ENCODE data around the gene KCNQ1. TPM values are rescaled to one million over a fixed set of nuclear protein-coding genes. Genes with fewer than 3 reads are reported as not detected.

The KCNQ1 gene
- total and polyA plus RNA-seq, 9 of the 15 experiments (the other 6 are each of a cell fraction or from before 2014, with no cell fraction given), result 0.44 TPM; not detected in 8

DNA sequence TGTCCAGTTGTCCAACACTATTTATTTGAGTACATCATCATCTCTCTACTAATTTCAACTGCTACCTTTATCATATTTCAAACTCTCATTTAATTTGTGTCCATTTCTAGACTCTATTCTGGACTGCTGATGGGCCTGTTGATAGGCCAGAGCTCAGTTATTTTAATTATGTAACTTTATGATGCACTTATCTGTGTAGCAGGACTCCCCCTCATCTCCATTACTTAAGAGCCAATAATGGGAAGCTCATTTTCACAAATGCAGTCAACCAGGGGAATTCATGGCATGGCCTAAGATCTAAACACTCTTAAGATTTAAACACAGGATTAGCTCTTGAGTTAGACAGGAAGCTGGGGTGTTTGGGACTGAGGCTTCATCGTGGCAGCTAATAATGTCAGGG is 233.6 kb downstream of the KCNQ1 start (continued):
- no peak for TF ChIP-seq ZHX1 (conservative IDR thresholded peaks at IDR 0.05; ENCODE audit: low read length)
- no peak for TF ChIP-seq ZNF778 (CRISPR knock-in tag; IDR thresholded peaks at IDR 0.05)
- no peak for TF ChIP-seq MAZ (CRISPR knock-in tag; conservative IDR thresholded peaks at IDR 0.05 in 1 of 2, IDR thresholded peaks at IDR 0.05 in 1 of 2)
- TF ChIP-seq ZSCAN32 (CRISPR knock-in tag; IDR thresholded peaks at IDR 0.05), result no peak
- no peak for TF ChIP-seq FOXK1 (CRISPR knock-in tag; IDR thresholded peaks at IDR 0.05; ENCODE audit: borderline replicate concordance)
- no peak for TF ChIP-seq FOXJ3 (CRISPR knock-in tag; IDR thresholded peaks at IDR 0.05)
- no peak for TF ChIP-seq HDAC2 (IDR thresholded peaks at IDR 0.05)
- TF ChIP-seq CEBPB (tag; IDR thresholded peaks at IDR 0.05), result no peak
- TF ChIP-seq SRSF9 (IDR thresholded peaks at IDR 0.05; ENCODE audit: borderline replicate concordance, low read depth, low read length), result no peak
- no peak for TF ChIP-seq EP300 (IDR thresholded peaks at IDR 0.05; ENCODE audit: low read length)
